MCF 10A (cell line): ENCODE data around the gene GCM1. TPM values are rescaled to one million over a fixed set of nuclear protein-coding genes. Genes with fewer than 3 reads are reported as not detected.

Experiments used
- BruUV-seq: library from RNA; stranded (reverse); fragments of 400-500 nt; replicated peaks from 2 replicates; lab custom pipeline; 2021; lab: Mats Ljungman, UMichigan
- CTCF ChIA-PET: fragments of 300-600 bp; sonication (Branson Sonifier 250); formaldehyde crosslinking; extraction: SDS; loops from one replicate; lab custom pipeline; 2021; ENCODE audit warnings: antibody characterized with exemption, inconsistent platforms; lab: Yijun Ruan, JAX
- POLR2A ChIA-PET: fragments of 300-600, 350-650 bp; sonication (Branson Sonifier 250); formaldehyde crosslinking; extraction: SDS; loops from one replicate; lab custom pipeline; 2020; ENCODE audit warnings: antibody characterized with exemption, inconsistent platforms; lab: Yijun Ruan, JAX
- DNase-seq: peaks from one replicate; pipeline ENCODE4 v3.0.0-alpha.2; 2018; ENCODE audit not compliant: unreplicated experiment
- H3K27ac Mint-ChIP-seq: one replicate; pipeline ENCODE4 v1.8.0; 2022; ENCODE audit warnings: mild to moderate bottlenecking, low read depth, mixed read lengths; ENCODE audit not compliant: unreplicated experiment
- H3K27me3 Mint-ChIP-seq: one replicate; pipeline ENCODE4 v1.8.0; 2022; ENCODE audit warnings: mixed read lengths; ENCODE audit not compliant: insufficient read depth, unreplicated experiment
- H3K36me3 Mint-ChIP-seq: one replicate; pipeline ENCODE4 v1.8.0; 2022; ENCODE audit warnings: mild to moderate bottlenecking, moderate library complexity, mixed read lengths; ENCODE audit not compliant: insufficient read depth, unreplicated experiment
- H3K4me1 Mint-ChIP-seq: one replicate; pipeline ENCODE4 v1.8.0; 2022; ENCODE audit warnings: mixed read lengths; ENCODE audit not compliant: insufficient read depth, unreplicated experiment
- H3K4me3 Mint-ChIP-seq: one replicate; pipeline ENCODE4 v1.8.0; 2022; ENCODE audit warnings: mild to moderate bottlenecking, moderate library complexity, mixed read lengths; ENCODE audit not compliant: unreplicated experiment
- H3K9me3 Mint-ChIP-seq: one replicate; pipeline ENCODE4 v1.8.0; 2022; ENCODE audit warnings: mixed read lengths; ENCODE audit not compliant: unreplicated experiment
- CTCF ChIP-seq: fragments of 200-600 bp; IDR thresholded peaks from one replicate; pipeline ENCODE4 v1.8.0; 2022; ENCODE audit warnings: antibody characterized with exemption, mild to moderate bottlenecking; ENCODE audit not compliant: unreplicated experiment
- intact Hi-C: fragments of 100-400 bp; cut with micrococcal nuclease; formaldehyde crosslinking; loops from 2 replicates; pipeline ENCODE4 v1.14.1; 2022
- total RNA-seq: library from RNA; stranded (reverse); gene quantifications from 2 replicates; pipeline ENCODE4 v1.2.3, GENCODE V29; 2022

Gene GCM1
- total RNA-seq, 1 experiment from 2014 or later, result not detected

GRCh38 chr6:53136000-53136609 is 12.5 kb downstream of the GCM1 start:
- Mint-ChIP-seq H3K4me3 (no peak overlapping the region), H3K4me1 (no peaks in the 10 kb centered on the region), H3K9me3 (no peaks in the 10 kb centered on the region), H3K27me3 (no peaks in the 10 kb centered on the region), H3K36me3 (no peaks in the 10 kb centered on the region), H3K27ac (no peak overlapping the region)
- TF ChIP-seq CTCF, result no peak
- CTCF ChIA-PET, result interaction anchor here (0.7 kb wide), 1 partner anchor 9 kb away, joined by 3 read pairs; no protein-coding TSS in a partner anchor
- DNase-seq, result no peak
- no TSS peak for BruUV-seq
- intact Hi-C loops, result no loop called here
- POLR2A ChIA-PET, result no interaction called here

- no peaks in the 10 kb centered on the region for H3K27me3 Mint-ChIP-seq
- no peaks in the 10 kb centered on the region for H3K9me3 Mint-ChIP-seq
- H3K4me3 Mint-ChIP-seq, result no peak overlapping the region
- no peak for TF ChIP-seq CTCF
- BruUV-seq, result no TSS peak
- no peaks in the 10 kb centered on the region for H3K4me1 Mint-ChIP-seq
- H3K27ac Mint-ChIP-seq, result no peak overlapping the region
- no peaks in the 10 kb centered on the region for H3K36me3 Mint-ChIP-seq
- CTCF ChIA-PET, result no interaction called here
- POLR2A ChIA-PET, result interaction anchor here (0.5 kb wide), 1 partner anchor 17 kb away, joined by 3 read pairs; no protein-coding TSS in a partner anchor
- intact Hi-C loops, result no loop called here
- DNase-seq, result no peak
These were observed 13.9 kb downstream of the GCM1 start for GRCh38 chr6:53134601-53135235.

DNA sequence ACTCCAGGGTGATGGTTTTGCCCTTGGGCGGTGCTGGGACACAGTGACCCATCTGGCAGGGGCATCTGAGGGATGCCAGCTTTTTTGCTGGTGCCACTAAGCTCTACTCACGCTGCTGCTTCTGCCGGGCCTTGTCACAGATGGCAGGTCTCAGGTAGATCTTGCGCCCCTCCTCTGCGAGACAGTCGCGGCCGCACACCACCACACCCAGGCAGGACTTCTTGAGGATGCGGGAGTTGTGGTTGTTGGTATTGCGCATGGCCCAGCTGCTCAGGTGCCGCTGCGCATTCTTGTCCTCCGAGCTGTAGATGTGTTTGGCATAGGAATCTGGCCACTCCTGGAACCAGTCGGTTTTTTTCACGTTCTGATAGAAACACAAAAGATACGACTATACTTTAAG is 14.7 kb downstream of the GCM1 start:
- CTCF ChIA-PET, result no interaction called here
- Mint-ChIP-seq H3K27ac (no peak overlapping the region), H3K27me3 (no peaks in the 10 kb centered on the region), H3K9me3 (no peaks in the 10 kb centered on the region), H3K36me3 (no peaks in the 10 kb centered on the region), H3K4me1 (no peaks in the 10 kb centered on the region), H3K4me3 (no peak overlapping the region)
- no TSS peak for BruUV-seq
- TF ChIP-seq CTCF, result no peak
- intact Hi-C loops, result no loop called here
- POLR2A ChIA-PET, result no interaction called here
- DNase-seq, result no peak

- Mint-ChIP-seq H3K4me1 (no peaks in the 10 kb centered on the region), H3K27ac (no peak overlapping the region), H3K4me3 (no peak overlapping the region), H3K9me3 (no peaks in the 10 kb centered on the region), H3K27me3 (no peaks in the 10 kb centered on the region), H3K36me3 (no peaks in the 10 kb centered on the region)
- no peak for TF ChIP-seq CTCF
- intact Hi-C loops, result no loop called here
- DNase-seq, result no peak
- CTCF ChIA-PET, result interaction anchor here (0.6 kb wide), 1 partner anchor 527 kb away, joined by 3 read pairs; no protein-coding TSS in a partner anchor
- no TSS peak for BruUV-seq
- POLR2A ChIA-PET, result no interaction called here
These were observed 17.9 kb downstream of the GCM1 start for GRCh38 chr6:53130569-53131290.
